Fibroblast of mammary gland (primary cell): ENCODE results near the gene RAI1.

Experiments
- DNase-seq: peaks from one replicate; pipeline ENCODE4 v3.0.0-alpha.2; 2010; ENCODE audit warnings: low read depth
- H3K4me3 ChIP-seq: 2 replicates; pipeline ENCODE4 v1.5.1; 2011; ENCODE audit warnings: low read depth, mild to moderate bottlenecking, low read length, moderate library complexity; ENCODE audit not compliant: control insufficient read depth
- CTCF ChIP-seq: conservative IDR thresholded peaks from 2 replicates; pipeline ENCODE4 v1.5.1; 2011; ENCODE audit warnings: low read depth, low read length, inconsistent platforms; ENCODE audit not compliant: control insufficient read depth, insufficient read depth

Gene RAI1

GRCh38 chr17:17794382-17794781, 113.1 kb downstream of the RAI1 start:
- no peak for DNase-seq
- TF ChIP-seq CTCF, result no peak
- no peak overlapping the region for H3K4me3 ChIP-seq

GRCh38 chr17:17795296-17795695, 114.0 kb downstream of the RAI1 start:
- H3K4me3 ChIP-seq, result no peak overlapping the region
- no peak for DNase-seq
- TF ChIP-seq CTCF, result no peak

GRCh38 chr17:17795946-17796786, 114.9 kb downstream of the RAI1 start:
- no peak overlapping the region for H3K4me3 ChIP-seq
- no peak for TF ChIP-seq CTCF
- no peak for DNase-seq

- H3K4me3 ChIP-seq, result no peak overlapping the region
- DNase-seq, result no peak
- no peak for TF ChIP-seq CTCF
Observed at GRCh38 chr17:17796787-17797061, 115.5 kb downstream of the RAI1 start.

GRCh38 chr17:17797119-17797809, 116.0 kb downstream of the RAI1 start:
- H3K4me3 ChIP-seq, result no peak overlapping the region

GRCh38 chr17:17798010-17798556, 116.8 kb downstream of the RAI1 start:
- TF ChIP-seq CTCF, result no peak
- H3K4me3 ChIP-seq, result no peak overlapping the region
- DNase-seq, result no peak

More at GRCh38 chr17:17797119-17797809, 116.0 kb downstream of the RAI1 start:
- no peak for TF ChIP-seq CTCF
- DNase-seq, result no peak
